ENCODE measurements around the gene DUSP18.

DNA sequence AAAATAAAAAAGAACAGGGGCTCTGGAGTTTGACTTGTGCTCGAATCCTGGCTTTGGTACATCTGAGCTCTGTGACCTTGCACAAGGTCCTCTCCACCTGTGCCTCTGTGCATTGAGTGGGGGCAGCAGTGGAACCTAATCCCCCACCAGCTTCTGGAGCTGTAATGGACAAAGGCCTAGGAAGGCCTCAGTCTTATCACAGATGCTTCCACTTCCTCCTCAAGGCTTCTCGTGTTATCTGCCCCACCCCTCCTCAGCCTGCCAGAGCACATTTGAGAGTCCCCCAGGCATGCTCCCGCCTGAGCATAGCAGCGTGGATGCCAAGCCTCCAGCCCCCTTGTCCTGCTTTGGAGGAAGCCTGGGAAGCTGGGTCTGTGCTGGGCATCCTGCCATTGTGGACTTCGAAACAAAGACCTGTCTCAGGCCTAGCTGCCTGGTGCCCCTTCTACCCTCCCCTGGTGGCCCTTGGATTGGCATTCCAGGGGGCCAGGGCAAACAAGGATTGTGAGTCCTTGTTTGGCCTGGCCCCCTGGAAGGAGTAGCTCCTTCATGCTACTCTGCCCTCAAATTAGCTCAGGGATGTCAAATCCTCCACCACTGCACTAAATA, 17.1 kb downstream of the DUSP18 start:
- TF ChIP-seq EZH2 (IDR thresholded peaks at IDR 0.05; ENCODE audit: insufficient read depth, poor library complexity, severe bottlenecking): no peak
- TF ChIP-seq EZH2phosphoT487 (IDR thresholded peaks at IDR 0.05; ENCODE audit: insufficient read depth, low read depth): no peak
